Skeletal muscle tissue (tissue), 4 donors: ENCODE results near the gene PROSER2. TPM values are rescaled to one million over a fixed set of nuclear protein-coding genes. Genes with fewer than 3 reads are reported as not detected.

Experiments used
- H3K27ac ChIP-seq: one replicate; pipeline ENCODE4 v1.7.0; 2013; ENCODE audit warnings: mild to moderate bottlenecking, low read depth, low read length, inconsistent platforms
- H3K27me3 ChIP-seq, 3 donors: one replicate each; pipeline ENCODE4 v1.7.0; 2013; ENCODE audit warnings: low read length in 3 of 3; ENCODE audit not compliant: control insufficient read depth in 3 of 3, insufficient read depth in 3 of 3
- H3K36me3 ChIP-seq, 3 donors: one replicate each; pipeline ENCODE4 v1.7.0; 2013; ENCODE audit warnings: low read length in 3 of 3; ENCODE audit not compliant: control insufficient read depth in 3 of 3, insufficient read depth in 3 of 3
- H3K4me1 ChIP-seq, 3 donors: one replicate each; pipeline ENCODE4 v1.7.0; 2013; ENCODE audit warnings: low read length in 3 of 3, mild to moderate bottlenecking in 3 of 3; ENCODE audit not compliant: control insufficient read depth in 3 of 3, insufficient read depth in 3 of 3
- H3K4me3 ChIP-seq, 3 donors: one replicate each; pipeline ENCODE4 v1.7.0; 2013; ENCODE audit warnings: low read length in 3 of 3
- H3K9ac ChIP-seq, 3 donors: one replicate each; pipeline ENCODE4 v1.7.0; 2013; ENCODE audit warnings: low read length in 3 of 3, mild to moderate bottlenecking in 3 of 3, moderate library complexity in 2 of 3, low read depth in 1 of 3
- H3K9me3 ChIP-seq, 3 donors: one replicate each; pipeline ENCODE4 v1.7.0; 2013; ENCODE audit warnings: low read length in 3 of 3; ENCODE audit not compliant: control insufficient read depth in 3 of 3
- total RNA-seq: library from RNA; depleted of rRNA; stranded (reverse); fragments of >200 nt; gene quantifications from one replicate; pipeline ENCODE4 v1.2.3, GENCODE V29; 2014
- donor health status: Osteomylitis.

Gene PROSER2
- total RNA-seq, 1 donor from 2014 or later, result 1.0 TPM

DNA sequence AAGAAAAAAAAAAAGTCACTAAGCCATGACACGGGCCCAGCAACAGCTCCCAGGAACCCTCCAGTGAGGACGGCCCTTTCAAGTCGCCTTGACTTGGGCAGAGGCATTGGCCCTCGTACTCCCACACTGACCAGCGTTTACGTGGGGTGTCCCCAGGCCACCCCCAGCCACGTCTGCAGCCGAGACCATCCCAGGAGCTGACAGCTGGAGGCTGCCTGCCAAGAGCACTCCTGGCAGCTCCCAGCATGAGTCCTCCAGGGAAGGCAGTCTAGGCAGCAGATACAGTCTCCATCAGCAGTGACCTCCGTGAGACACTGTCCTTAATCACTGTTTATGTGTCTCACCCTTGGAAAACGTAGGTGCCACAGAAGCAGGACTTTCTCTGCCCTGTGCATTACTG is 86.5 kb downstream of the PROSER2 start:
- peaks cover 0 to 13% (median 8%) of the 10 kb centered on the region in 3 donors for H3K27me3 ChIP-seq
- H3K9ac ChIP-seq, result no peak overlapping the region
- H3K4me1 ChIP-seq, result no peaks in the 10 kb centered on the region

GRCh38 chr10:11910102-11910501 is 86.9 kb downstream of the PROSER2 start:
- H3K4me3 ChIP-seq, result no peak overlapping the region
- no peaks in the 10 kb centered on the region for H3K4me1 ChIP-seq
- H3K36me3 ChIP-seq, result no peaks in the 10 kb centered on the region
- H3K9me3 ChIP-seq, result no peaks in the 10 kb centered on the region
- peaks cover 0 to 13% (median 8%) of the 10 kb centered on the region in 3 donors for H3K27me3 ChIP-seq
- no peak overlapping the region for H3K9ac ChIP-seq
- no peak overlapping the region for H3K27ac ChIP-seq

More for the DNA sequence above, 86.5 kb downstream of the PROSER2 start:
- Histone ChIP-seq H3K4me3 (no peak overlapping the region), H3K27ac (no peak overlapping the region), H3K36me3 (no peaks in the 10 kb centered on the region), H3K9me3 (no peaks in the 10 kb centered on the region)

DNA sequence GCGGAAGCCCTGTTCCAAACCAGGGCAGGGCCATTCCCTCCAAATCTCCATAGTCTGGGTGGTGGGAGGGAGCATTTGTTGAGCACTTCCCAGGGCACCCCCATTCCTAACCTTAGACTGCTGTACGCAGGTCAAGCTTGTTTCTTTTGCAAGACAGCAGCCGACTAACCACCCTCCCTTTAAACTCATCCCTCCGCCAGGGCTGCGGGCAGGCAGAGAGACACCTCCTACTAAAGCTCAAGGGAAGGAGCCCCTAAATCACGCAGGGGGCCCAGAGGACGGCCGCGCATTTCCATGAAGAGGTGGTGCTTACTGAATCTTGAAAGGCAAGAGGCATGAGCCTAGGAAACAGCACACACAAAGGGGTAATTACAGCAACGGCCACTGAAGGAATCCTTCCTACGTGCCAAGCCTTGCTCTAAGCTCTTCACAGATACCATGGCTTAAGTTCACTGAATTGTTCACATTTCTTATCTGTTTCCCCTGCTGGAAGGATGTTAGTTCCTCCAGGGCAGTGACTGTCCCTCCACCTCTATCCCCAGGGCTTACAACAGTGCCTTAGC is 90.0 kb downstream of the PROSER2 start:
- Histone ChIP-seq H3K4me3 (no peak overlapping the region), H3K27me3 (peaks cover 0 to 13% (median 8%) of the 10 kb centered on the region in 3 donors), H3K4me1 (no peaks in the 10 kb centered on the region), H3K36me3 (no peaks in the 10 kb centered on the region), H3K27ac (no peak overlapping the region), H3K9me3 (no peaks in the 10 kb centered on the region), H3K9ac (no peak overlapping the region)

- peaks cover 17 to 34% (median 23%) of the 10 kb centered on the region in 3 donors for H3K36me3 ChIP-seq
- no peaks in the 10 kb centered on the region for H3K9me3 ChIP-seq
- no peak overlapping the region for H3K9ac ChIP-seq
- no peaks in the 10 kb centered on the region for H3K27me3 ChIP-seq
- H3K4me1 ChIP-seq, result no peaks in the 10 kb centered on the region
- no peak overlapping the region for H3K4me3 ChIP-seq
- no peak overlapping the region for H3K27ac ChIP-seq
Measured at GRCh38 chr10:11918384-11918783, 95.2 kb downstream of the PROSER2 start.

- Histone ChIP-seq H3K9ac (no peak overlapping the region), H3K27ac (no peak overlapping the region), H3K4me1 (no peaks in the 10 kb centered on the region), H3K9me3 (no peaks in the 10 kb centered on the region), H3K36me3 (peaks cover 17 to 34% (median 23%) of the 10 kb centered on the region in 3 donors), H3K4me3 (no peak overlapping the region), H3K27me3 (no peaks in the 10 kb centered on the region)
Measured at GRCh38 chr10:11919271-11919670, 96.1 kb downstream of the PROSER2 start.

Other genes starting within 250 kb of the PROSER2 start
- gene USP6NL, start 211.7 kb upstream of the PROSER2 start, total RNA-seq, result 4.7 TPM
- 20.9 TPM for gene ECHDC3, start 81.0 kb upstream of the PROSER2 start, total RNA-seq
- 13.0 TPM for gene UPF2, start 219.5 kb downstream of the PROSER2 start, total RNA-seq
- gene DHTKD1, start 245.6 kb downstream of the PROSER2 start, total RNA-seq, result 38.1 TPM